IMR-90 (cell line): ENCODE results near the gene DDI2.

ENCODE experiments used
- BHLHE40 ChIP-seq: fragments of 150-350 bp; IDR thresholded peaks from 2 replicates; pipeline ENCODE4 v1.6.1; 2016; ENCODE audit warnings: mild to moderate bottlenecking, low read depth, low read length
- CEBPB ChIP-seq: IDR thresholded peaks from 2 replicates; pipeline ENCODE4 v1.6.1; 2012; ENCODE audit warnings: low read depth, low read length, improper control_type of control experiment
- CHD1 ChIP-seq: IDR thresholded peaks from 2 replicates; pipeline ENCODE4 v1.6.1; 2012; ENCODE audit warnings: low read depth, low read length, improper control_type of control experiment
- MAFK ChIP-seq: IDR thresholded peaks from 2 replicates; pipeline ENCODE4 v1.6.1; 2012; ENCODE audit warnings: low read depth, low read length, improper control_type of control experiment
- MAZ ChIP-seq: IDR thresholded peaks from 2 replicates; pipeline ENCODE4 v1.6.1; 2012; ENCODE audit warnings: low read depth, mild to moderate bottlenecking, low read length, improper control_type of control experiment, moderate library complexity, borderline replicate concordance
- MXI1 ChIP-seq: IDR thresholded peaks from 2 replicates; pipeline ENCODE4 v1.6.1; 2012; ENCODE audit warnings: low read depth, mild to moderate bottlenecking, low read length, moderate library complexity, borderline replicate concordance
- NFE2L2 ChIP-seq: fragments of 150-350 bp; IDR thresholded peaks from 2 replicates; pipeline ENCODE4 v1.6.1; 2016; ENCODE audit warnings: low read depth, mild to moderate bottlenecking, low read length
- POLR2A ChIP-seq: IDR thresholded peaks from 2 replicates; pipeline ENCODE4 v1.6.1; 2012; ENCODE audit warnings: mild to moderate bottlenecking, low read depth, low read length
- RAD21 ChIP-seq: IDR thresholded peaks from 2 replicates; pipeline ENCODE4 v1.6.1; 2012; ENCODE audit warnings: low read length, improper control_type of control experiment
- RCOR1 ChIP-seq: IDR thresholded peaks from 2 replicates; pipeline ENCODE4 v1.6.1; 2012; ENCODE audit warnings: mild to moderate bottlenecking, low read length, improper control_type of control experiment; ENCODE audit not compliant: insufficient replicate concordance
- RFX5 ChIP-seq: IDR thresholded peaks from 2 replicates; pipeline ENCODE4 v1.8.0; 2012; ENCODE audit warnings: low read depth, mild to moderate bottlenecking, low read length, moderate library complexity
- SMC3 ChIP-seq: fragments of 150-350 bp; IDR thresholded peaks from 2 replicates; pipeline ENCODE4 v1.6.1; 2016; ENCODE audit warnings: low read depth, mild to moderate bottlenecking, antibody characterized with exemption, low read length, moderate library complexity
- TF ChIP-seq, protein P1 (sequence below): fragments of 150-350 bp; IDR thresholded peaks from 2 replicates; pipeline ENCODE4 v1.6.1; 2017; ENCODE audit warnings: mild to moderate bottlenecking, antibody characterized with exemption, low read length, low read depth
- TF ChIP-seq, protein P2 (sequence below): conservative IDR thresholded peaks from 2 replicates; pipeline ENCODE4 v1.5.1; 2012; ENCODE audit warnings: mild to moderate bottlenecking, low read depth, low read length, improper control_type of control experiment

DNA sequence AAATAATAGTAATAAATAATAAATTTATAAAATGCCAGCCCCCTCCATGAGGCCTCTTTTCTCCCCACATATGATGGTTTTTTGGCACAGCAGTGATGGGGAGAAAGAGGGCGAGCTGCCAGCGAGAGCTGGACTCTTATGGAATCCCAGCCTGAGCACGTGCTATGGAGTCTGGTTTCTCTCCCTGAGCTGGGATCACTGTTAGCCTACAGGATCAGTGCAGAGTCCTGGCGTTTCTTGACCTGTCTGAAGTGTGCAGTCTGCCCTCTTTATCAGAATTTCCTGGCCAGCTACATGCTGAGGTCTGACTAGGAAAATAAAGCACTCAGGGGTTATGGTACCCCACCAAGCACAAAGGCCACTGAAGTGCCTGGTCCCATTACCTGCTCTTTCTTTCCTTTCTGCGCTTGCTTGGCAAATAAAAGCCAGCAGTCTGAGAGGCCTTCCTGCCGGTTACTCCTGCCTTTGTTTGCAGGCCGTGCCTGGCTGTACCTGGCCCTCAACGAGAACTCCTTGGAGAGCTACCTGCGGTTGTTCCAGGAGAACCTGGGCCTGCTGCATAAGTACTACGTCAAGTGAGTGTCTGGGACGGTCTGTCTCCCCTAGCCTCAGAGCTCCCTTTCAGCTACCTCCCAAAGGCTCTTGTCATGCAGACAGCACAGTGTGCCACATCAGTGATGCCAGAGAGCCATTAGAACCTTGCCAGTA, 100.3 kb downstream of the DDI2 start:
- TF ChIP-seq, protein P1, sequence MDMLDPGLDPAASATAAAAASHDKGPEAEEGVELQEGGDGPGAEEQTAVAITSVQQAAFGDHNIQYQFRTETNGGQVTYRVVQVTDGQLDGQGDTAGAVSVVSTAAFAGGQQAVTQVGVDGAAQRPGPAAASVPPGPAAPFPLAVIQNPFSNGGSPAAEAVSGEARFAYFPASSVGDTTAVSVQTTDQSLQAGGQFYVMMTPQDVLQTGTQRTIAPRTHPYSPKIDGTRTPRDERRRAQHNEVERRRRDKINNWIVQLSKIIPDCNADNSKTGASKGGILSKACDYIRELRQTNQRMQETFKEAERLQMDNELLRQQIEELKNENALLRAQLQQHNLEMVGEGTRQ: no peak
- TF ChIP-seq, protein P2, sequence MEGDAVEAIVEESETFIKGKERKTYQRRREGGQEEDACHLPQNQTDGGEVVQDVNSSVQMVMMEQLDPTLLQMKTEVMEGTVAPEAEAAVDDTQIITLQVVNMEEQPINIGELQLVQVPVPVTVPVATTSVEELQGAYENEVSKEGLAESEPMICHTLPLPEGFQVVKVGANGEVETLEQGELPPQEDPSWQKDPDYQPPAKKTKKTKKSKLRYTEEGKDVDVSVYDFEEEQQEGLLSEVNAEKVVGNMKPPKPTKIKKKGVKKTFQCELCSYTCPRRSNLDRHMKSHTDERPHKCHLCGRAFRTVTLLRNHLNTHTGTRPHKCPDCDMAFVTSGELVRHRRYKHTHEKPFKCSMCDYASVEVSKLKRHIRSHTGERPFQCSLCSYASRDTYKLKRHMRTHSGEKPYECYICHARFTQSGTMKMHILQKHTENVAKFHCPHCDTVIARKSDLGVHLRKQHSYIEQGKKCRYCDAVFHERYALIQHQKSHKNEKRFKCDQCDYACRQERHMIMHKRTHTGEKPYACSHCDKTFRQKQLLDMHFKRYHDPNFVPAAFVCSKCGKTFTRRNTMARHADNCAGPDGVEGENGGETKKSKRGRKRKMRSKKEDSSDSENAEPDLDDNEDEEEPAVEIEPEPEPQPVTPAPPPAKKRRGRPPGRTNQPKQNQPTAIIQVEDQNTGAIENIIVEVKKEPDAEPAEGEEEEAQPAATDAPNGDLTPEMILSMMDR: no peak
- TF ChIP-seq POLR2A: no peak
- no peak for TF ChIP-seq RAD21
- no peak for TF ChIP-seq NFE2L2
- no peak for TF ChIP-seq SMC3
- TF ChIP-seq RFX5: no peak
- TF ChIP-seq CEBPB: no peak
- TF ChIP-seq BHLHE40: no peak
- no peak for TF ChIP-seq CHD1
- TF ChIP-seq MAFK: no peak
- TF ChIP-seq RCOR1: no peak
- TF ChIP-seq MAZ: no peak
- TF ChIP-seq MXI1: no peak
